HG03135 (cell line): ENCODE data around the gene CD59.
"Not testable (repeated sequence)": the region's sequence is repeated elsewhere in the genome, so short reads cannot be mapped to it uniquely, and the experiment has no call there.

Experiments used
- ATAC-seq: cut with Tn5 transposase; IDR thresholded peaks from one replicate; pipeline ENCODE4 v1.9.1; 2021; ENCODE audit warnings: mild to moderate bottlenecking, moderate library complexity; ENCODE audit not compliant: unreplicated experiment

The CD59 gene

GRCh38 chr11:33696411-33696810 lies 39.8 kb downstream of the CD59 start:
- ATAC-seq: no peak

DNA sequence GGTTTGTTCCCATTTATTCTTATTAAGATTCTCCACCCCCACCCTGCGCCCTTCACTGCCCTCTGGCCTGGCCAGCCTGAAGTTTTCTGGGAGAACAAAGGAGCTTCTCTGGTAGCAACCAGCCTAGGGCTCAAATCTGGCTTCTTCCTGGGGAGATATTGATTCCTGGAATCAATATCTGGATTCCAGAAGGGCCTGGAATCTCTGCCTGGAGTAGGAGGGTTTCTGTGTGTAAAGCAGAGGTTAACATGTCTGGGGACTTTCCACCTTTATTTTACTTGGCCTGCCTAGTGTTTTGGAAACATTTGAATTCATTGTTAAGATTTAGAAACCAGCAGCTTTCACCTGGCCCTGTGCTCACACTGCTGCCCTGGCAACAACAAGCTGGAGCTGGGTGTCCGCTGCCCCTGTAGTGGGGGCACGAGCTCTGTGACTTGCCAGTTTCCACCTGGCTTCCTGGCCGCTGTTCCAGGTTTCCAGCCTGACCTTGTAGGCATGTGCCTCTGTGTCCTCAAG lies 41.1 kb downstream of the CD59 start:
- ATAC-seq: no peak

- ATAC-seq: no peak
Measured at GRCh38 chr11:33694346-33695050, 41.7 kb downstream of the CD59 start.

DNA sequence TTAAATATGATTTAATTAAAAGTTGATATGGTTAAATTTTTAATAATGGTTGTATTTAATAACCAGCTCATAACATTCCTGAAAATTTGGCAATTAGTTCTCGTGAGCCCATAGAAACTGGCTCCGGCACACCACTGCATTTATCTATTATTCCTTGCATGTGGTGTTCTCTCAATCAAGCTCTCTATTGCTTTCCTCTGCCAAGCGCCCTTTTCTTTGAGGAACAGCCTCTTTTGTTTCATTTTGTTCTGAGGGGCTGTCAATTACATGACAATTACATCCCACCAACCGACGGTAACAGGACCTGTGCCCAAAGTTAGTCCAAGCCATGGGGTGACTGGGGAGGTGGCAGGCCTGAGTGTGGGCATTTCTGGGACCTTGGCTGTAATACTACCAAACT lies 43.7 kb downstream of the CD59 start:
- no peak for ATAC-seq

DNA sequence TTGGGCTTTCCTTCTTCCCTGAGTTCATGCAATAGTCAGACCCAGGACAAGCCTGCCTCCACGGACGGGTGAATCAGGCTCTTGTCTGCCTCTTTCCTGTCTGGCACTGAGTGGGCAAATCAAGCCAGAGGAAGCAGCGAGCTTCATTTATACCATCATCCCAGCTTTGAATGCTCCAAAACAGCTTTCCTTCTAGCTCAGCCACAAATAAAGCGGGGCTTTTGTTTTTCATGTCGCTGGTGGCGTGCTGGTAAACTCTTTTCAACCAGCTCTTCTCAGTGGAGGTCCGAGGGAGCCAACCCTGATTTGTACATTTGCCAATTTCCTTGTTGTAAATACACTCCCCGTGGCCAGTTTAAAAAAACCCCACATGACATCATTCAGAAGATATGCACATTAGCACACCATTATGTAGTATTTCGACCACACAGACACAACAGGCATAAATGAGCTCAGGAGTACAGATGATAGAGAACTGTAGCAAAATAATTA lies 44.2 kb downstream of the CD59 start:
- ATAC-seq: no peak

DNA sequence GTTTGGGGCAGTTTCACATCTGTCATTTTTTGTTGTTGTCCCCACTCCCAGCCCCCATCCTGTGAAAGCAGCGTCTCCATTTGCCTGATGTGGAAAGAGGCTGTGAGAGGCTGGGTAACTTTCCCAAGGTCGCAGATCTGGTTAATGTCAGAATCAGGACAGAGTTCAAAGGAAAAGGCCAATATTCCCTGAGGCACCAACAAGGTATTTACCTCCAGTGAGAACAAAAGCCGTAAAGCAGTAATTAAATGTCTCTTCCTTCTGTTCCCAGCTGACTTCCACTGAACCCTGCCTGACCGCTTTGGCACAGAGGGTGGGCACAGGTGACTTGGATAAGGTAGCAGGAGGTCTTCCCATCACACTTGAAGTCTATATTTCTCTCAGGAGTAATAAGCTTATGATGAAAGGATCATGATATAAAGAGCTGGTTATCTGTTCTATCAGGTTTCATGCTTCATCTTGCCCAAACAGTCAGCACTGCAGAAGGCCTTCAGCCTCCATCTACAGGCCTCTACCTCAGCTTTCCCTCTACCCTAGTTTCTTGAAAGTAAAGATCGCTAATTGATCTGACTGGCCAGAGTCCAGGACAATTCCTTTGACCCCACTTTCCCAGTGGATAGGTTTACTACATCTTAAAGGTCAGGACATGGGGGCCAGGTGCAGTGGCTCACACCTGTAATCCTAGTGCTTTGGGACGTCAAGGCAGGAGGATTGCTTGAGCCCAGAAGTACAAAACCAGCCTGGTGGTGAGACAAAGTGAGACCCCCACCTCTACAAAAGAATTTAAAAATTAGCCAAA lies 45.0 kb downstream of the CD59 start:
- no peak for ATAC-seq

DNA sequence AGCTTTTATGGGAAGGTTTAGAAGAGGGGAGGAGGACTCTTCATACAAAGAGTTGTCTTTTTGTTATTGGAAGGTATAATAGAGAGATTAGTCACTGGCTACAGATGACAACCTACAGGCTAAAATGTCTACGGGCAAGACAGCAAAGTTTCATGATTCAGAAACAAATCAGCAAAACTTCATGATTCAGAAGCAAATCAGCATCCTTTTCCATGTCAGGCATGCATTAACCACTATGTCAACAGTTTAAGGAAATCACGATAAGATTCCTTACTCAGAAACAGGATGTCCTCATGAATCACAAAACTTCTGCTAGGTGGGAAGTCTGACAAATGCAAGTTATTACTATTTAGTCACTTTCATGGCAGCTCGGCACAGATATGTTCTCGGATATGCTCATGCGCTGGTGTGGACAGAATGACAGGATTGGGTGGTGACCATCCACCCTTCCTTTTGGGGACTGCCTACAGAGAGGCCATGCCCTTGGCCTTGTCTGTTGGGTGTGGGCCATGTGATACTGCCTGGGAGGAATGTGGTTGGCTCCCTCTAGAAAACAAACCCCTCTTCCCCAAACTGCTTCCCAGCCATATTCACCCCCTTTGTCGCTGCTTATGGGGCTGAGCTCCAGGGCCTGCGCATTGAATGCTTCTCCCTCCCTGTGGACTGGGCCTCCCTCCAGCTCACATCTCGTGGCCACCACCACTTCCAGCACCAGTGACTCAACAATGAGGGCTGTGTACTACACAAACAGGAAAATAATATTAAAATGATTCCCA lies 45.7 kb downstream of the CD59 start:
- ATAC-seq: no peak

DNA sequence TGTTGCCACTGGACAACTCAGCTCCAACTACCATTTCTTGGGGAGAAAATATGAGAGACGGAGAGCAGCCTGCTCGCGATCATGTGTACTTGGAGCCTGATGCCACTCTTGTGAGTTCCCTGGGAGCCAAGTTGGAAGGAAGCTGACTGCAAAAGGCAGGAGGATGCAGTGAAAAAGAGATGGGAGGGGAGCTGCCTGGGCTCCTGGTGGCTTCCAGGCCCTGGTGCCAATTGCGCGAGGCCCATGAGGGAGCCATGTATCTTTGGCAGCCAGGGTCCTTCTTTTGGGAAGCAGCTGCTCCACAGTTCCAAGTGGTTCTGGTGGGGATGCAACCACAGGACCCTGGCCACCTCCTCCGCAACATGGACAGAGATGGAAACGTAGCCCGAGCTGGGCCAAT lies 46.7 kb downstream of the CD59 start:
- no peak for ATAC-seq

DNA sequence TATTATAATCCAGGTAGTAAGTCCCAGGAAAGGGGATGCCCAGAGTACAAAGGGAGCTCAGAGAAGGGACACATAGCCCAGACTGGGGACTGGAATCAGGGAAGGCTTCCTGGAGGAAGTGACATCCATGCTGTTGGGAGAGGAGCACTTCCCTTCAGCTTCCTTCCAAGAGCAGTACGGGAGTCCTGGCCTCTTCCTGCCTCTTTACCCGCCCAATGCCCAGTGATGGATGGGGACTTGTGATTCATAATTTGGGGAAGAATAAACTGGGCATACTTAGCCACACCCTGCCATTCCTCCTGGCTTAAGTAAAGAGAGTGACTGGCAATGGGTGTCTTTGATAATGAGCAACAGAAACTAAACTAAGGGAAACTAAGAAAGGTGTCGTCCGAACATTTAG lies 47.1 kb downstream of the CD59 start:
- no peak for ATAC-seq

DNA sequence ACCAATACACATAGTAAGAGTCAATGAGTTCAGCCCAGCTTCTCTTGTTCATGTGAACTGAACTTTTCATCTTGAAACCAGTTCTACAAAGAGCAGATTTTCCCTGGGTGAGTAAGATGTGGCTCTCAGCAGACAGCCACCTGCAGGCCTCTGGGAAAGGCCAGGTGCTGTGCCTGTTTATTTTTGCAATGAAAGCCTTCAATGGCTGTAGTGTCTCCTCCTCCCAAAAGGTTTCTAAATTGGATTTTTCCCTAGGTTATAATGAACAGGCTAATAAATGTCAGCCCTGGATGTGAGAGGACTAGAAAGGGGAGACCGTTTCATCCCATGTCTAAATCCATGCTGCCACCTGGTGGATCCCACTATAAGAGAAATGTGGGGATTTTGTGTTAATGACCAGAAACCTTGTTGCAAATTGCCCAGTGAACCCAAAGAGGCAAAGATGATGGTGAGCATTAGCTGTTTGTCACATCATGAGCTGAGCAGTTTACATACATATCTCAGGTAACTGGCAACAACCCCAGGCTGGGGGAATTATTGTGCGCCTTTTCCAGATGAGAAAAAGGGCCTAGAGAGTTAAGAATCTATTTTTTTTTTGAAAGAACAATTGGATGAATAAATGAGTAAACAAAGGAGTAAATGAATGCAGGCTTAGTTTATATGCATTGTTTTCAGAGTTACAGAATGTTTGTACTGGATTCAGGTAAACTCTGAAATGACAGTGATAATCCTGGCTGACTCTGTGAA lies 48.3 kb downstream of the CD59 start:
- no peak for ATAC-seq

DNA sequence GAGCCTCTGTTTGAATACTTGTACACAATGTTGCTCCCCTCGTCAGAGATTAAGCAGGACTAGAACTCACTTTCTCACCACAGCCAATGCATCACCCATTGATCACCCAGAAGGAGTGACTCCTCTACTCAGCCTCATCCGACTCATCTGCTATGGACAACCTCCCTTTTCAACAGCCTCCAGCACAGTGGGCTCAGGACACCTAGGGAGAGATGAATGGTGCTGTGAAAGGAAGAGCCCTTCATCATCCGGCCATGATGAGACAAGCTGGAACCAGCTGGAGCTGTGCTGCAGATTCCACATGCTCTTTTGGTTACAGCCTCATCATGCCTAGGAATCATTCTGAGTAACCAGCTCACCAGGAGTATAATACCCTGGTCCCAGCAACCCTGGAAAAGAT lies 51.1 kb downstream of the CD59 start:
- no peak for ATAC-seq

DNA sequence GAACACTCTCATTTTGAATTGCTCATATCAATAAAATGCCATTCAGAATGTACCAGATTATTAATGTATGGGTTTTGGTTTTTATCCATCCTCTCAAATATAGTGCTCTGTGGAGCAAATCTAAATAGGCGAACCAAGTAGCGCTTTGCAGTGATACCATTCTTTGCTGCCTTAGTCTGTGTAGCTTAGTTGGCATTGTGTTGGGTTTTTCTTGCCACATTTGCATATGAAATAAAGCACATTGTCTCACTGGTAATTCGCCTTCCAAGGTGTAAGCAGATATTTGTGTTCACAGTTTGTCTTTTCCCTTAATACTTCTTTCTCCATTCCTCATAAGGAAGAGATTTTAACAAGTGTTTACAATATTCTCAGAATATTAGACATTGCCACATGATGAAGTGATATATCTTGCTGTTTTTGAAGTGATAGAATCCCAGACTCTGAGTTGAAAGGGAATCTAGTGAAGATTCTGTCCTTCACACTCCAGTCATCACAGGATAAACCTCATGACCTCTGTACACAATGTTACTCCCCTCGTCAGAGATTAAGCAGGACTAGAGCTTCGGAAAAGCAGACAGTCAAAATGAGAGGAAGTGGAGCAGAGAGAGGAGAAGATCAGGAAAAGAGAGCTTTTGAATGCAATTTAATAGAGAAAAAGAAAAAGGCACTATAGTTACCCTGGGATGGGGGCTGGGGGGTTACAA lies 52.1 kb downstream of the CD59 start:
- ATAC-seq: no peak

DNA sequence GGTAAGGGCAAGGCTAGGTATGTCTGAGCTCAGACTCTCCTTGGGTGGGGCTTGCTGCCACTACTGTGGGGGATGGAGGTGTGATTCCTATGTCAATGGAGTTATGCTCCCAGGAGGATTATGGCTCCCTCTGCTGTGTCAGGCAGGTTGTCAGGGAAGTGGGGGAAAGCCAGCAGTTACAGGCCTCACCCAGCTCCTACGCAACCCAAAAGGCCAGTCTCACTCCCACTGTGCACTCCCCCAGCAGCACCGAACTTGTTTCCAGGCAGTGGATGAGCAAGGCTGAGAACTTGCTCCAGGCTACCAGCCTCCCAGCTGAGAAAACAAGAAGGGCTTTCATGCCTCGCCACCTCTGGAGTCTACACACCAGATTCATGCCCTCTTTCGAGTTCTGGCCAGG lies 53.8 kb downstream of the CD59 start:
- ATAC-seq: no peak

GRCh38 chr11:33682019-33682418 lies 54.2 kb downstream of the CD59 start:
- no peak for ATAC-seq

DNA sequence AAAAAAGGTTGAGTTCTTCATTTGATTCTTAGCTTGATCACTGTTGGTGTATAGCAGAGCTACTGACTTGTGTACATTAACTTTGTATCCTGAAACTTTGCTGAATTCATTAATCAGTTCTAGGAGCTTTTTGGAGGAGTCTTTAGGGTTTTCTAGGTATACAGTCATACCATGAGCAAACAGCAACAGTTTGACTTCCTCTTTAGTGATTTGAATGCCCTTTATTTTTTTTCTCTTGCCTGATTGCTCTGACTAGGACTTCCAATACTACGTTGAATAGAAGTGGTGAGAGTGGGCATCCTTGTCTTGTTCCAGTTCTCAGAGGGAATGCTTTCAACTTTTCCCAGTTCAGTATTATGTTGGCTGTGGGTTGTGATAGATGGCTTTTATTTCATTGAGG lies 57.6 kb downstream of the CD59 start:
- not testable (repeated sequence) for ATAC-seq

GRCh38 chr11:33674035-33674814 lies 62.0 kb downstream of the CD59 start:
- ATAC-seq: no peak

GRCh38 chr11:33672273-33672672 lies 64.0 kb downstream of the CD59 start:
- no peak for ATAC-seq

- ATAC-seq: no peak
Measured at GRCh38 chr11:33670250-33671011, 65.8 kb downstream of the CD59 start.
